ENCODE data around the gene P3H3.

P3H3 gene

DNA sequence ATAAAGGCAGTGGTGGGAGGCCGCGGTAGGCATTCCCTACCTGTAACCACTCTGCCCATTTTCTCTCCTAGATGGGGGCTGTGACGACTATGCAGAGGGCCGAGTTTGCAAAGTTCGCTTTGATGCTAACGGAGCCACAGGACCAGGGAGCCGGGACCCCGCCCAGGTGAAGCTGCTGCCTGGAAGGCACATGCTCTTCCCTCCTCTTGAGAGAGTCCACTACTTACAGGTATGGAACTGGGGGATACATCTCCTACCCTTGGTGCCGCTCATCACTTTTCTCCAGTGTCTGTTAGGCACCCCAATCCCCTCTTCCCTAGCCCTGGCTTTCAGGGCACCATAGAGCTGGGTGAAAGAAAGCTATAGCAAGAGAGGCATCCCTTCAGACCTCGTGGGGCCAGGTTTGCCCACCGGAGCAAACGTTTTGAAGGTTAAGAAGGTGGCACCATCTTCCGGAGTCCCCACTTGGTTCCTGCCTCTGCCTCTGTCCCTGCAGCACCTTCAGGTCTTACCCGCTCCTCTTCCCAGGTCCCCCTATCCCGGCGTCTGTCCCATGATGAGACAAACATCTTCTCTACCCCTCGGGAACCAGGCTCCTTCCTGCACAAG is 2.0 kb upstream of the P3H3 start:
- H3K4me1 ChIP-seq (ENCODE audit: low read depth, poor library complexity, severe bottlenecking): peaks cover 6% of the 10 kb centered on the region

DNA sequence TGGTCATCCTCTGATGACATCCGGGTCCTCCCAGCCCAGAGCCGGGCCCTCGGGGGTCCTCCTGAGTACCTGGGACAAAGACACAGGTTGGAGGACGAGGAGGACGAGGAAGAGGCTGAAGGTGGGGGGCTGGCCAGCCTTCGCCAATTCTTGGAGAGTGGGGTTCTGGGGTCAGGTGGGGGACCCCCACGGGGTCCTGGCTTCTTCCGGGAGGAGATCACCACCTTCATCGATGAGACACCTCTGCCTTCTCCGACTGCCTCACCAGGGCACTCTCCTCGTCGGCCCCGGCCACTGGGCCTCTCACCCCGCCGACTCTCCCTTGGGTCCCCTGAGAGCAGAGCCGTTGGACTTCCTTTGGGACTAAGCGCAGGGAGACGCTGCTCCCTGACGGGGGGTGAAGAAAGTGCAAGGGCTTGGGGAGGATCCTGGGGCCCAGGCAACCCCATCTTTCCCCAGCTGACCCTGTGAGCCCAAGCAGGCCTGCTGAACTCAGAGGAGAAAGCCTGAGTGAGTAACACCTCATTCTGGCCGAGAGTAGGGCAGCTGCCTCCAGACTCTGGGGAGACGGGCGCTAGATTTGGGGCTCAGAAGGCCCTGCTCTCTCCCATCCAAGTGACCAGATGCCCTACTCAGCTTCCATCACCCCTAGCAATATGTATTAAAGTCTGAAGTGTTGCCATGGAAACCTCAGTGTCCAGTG is 1.3 kb upstream of the P3H3 start:
- TF ChIP-seq, protein P1, sequence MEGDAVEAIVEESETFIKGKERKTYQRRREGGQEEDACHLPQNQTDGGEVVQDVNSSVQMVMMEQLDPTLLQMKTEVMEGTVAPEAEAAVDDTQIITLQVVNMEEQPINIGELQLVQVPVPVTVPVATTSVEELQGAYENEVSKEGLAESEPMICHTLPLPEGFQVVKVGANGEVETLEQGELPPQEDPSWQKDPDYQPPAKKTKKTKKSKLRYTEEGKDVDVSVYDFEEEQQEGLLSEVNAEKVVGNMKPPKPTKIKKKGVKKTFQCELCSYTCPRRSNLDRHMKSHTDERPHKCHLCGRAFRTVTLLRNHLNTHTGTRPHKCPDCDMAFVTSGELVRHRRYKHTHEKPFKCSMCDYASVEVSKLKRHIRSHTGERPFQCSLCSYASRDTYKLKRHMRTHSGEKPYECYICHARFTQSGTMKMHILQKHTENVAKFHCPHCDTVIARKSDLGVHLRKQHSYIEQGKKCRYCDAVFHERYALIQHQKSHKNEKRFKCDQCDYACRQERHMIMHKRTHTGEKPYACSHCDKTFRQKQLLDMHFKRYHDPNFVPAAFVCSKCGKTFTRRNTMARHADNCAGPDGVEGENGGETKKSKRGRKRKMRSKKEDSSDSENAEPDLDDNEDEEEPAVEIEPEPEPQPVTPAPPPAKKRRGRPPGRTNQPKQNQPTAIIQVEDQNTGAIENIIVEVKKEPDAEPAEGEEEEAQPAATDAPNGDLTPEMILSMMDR (conservative IDR thresholded peaks at IDR 0.05; ENCODE audit: low read depth, low read length): no peak
- H3K4me3 ChIP-seq (IDR thresholded peaks at IDR 0.05; ENCODE audit: insufficient read depth, low read depth, low read length): no peak overlapping the region
- H3K27me3 ChIP-seq (ENCODE audit: insufficient read depth, low read depth): peaks cover 77% of the 10 kb centered on the region
- no peaks in the 10 kb centered on the region for H4K20me1 ChIP-seq (ENCODE audit: insufficient read depth)
- no peak overlapping the region for H3K27ac ChIP-seq
- H3K4me1 ChIP-seq (ENCODE audit: low read depth, poor library complexity, severe bottlenecking): peaks cover 6% of the 10 kb centered on the region
- no peak overlapping the region for H2AFZ ChIP-seq (ENCODE audit: low read depth)
- no peaks in the 10 kb centered on the region for H3K79me2 ChIP-seq (ENCODE audit: insufficient read depth, low read depth)
- no peak overlapping the region for H3K4me2 ChIP-seq
- H3K9ac ChIP-seq: no peak overlapping the region
- H3K36me3 ChIP-seq (ENCODE audit: insufficient read depth): no peaks in the 10 kb centered on the region

More for the DNA sequence above, 2.0 kb upstream of the P3H3 start:
- no peak overlapping the region for H3K9ac ChIP-seq
- no peak overlapping the region for H2AFZ ChIP-seq (ENCODE audit: low read depth)
- no peaks in the 10 kb centered on the region for H4K20me1 ChIP-seq (ENCODE audit: insufficient read depth)
- no peak overlapping the region for H3K4me3 ChIP-seq (IDR thresholded peaks at IDR 0.05; ENCODE audit: insufficient read depth, low read depth, low read length)
- no peaks in the 10 kb centered on the region for H3K36me3 ChIP-seq (ENCODE audit: insufficient read depth)
- no peaks in the 10 kb centered on the region for H3K79me2 ChIP-seq (ENCODE audit: insufficient read depth, low read depth)
- TF ChIP-seq, protein P1 (conservative IDR thresholded peaks at IDR 0.05; ENCODE audit: low read depth, low read length): no peak
- no peak overlapping the region for H3K27ac ChIP-seq
- no peak overlapping the region for H3K4me2 ChIP-seq
- H3K27me3 ChIP-seq (ENCODE audit: insufficient read depth, low read depth): peaks cover 72% of the 10 kb centered on the region

DNA sequence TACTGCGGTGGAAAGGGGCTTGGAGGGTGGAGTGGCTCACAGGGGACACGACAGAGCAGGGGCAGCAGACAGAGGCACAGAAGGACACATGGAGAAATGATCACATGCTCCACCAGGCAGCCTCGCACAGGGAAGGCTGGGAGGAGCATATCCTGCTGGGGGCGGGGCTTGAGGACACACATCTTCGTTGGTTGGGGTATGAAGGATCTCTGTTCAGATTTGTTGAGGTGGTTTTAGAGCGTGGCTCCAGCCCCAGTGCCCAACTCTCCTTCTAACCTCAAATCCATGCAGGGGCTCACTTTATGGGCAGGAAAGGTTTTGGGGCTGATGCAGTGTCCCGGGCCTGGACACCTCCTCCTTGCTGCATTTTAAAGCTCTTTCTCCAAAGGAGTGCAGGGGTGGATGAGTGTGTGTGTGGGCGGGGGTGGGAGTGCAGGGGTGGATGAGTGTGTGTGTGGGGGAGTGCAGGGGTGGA is 733 bp upstream of the P3H3 start:
- Histone ChIP-seq H3K4me1 (ENCODE audit: low read depth, poor library complexity, severe bottlenecking) (peaks cover 6% of the 10 kb centered on the region), H3K9ac (no peak overlapping the region), H3K4me2 (no peak overlapping the region), H2AFZ (ENCODE audit: low read depth) (no peak overlapping the region), H3K36me3 (ENCODE audit: insufficient read depth) (no peaks in the 10 kb centered on the region), H3K27ac (no peak overlapping the region), H4K20me1 (ENCODE audit: insufficient read depth) (no peaks in the 10 kb centered on the region), H3K4me3 (IDR thresholded peaks at IDR 0.05; ENCODE audit: insufficient read depth, low read depth, low read length) (no peak overlapping the region), H3K79me2 (ENCODE audit: insufficient read depth, low read depth) (no peaks in the 10 kb centered on the region), H3K27me3 (ENCODE audit: insufficient read depth, low read depth) (peaks cover 77% of the 10 kb centered on the region)
- TF ChIP-seq, protein P1 (conservative IDR thresholded peaks at IDR 0.05; ENCODE audit: low read depth, low read length): no peak

GRCh38 chr12:6828781-6829535 is 751 bp downstream of the P3H3 start:
- Histone ChIP-seq H3K4me3 (IDR thresholded peaks at IDR 0.05; ENCODE audit: insufficient read depth, low read depth, low read length) (no peak overlapping the region), H2AFZ (ENCODE audit: low read depth) (no peak overlapping the region), H3K27ac (no peak overlapping the region), H3K9ac (no peak overlapping the region), H3K27me3 (ENCODE audit: insufficient read depth, low read depth) (peaks cover 69% of the 10 kb centered on the region), H3K4me2 (no peak overlapping the region), H4K20me1 (ENCODE audit: insufficient read depth) (no peaks in the 10 kb centered on the region), H3K79me2 (ENCODE audit: insufficient read depth, low read depth) (no peaks in the 10 kb centered on the region), H3K4me1 (ENCODE audit: low read depth, poor library complexity, severe bottlenecking) (peaks cover 6% of the 10 kb centered on the region), H3K36me3 (ENCODE audit: insufficient read depth) (no peaks in the 10 kb centered on the region)
- TF ChIP-seq, protein P1 (conservative IDR thresholded peaks at IDR 0.05; ENCODE audit: low read depth, low read length): no peak
